GM23338 (cell line): ENCODE data around the gene CNIH1. TPM values are rescaled to one million over a fixed set of nuclear protein-coding genes. Genes with fewer than 3 reads are reported as not detected.

Source experiments
- ATAC-seq: fragments of 200-7000 bp; cut with Tn5 transposase; 3 replicates; pipeline ENCODE4 v1.9.1; 2020
- DNase-seq: peaks from one replicate; pipeline ENCODE4 v3.0.0-alpha.2; 2015; ENCODE audit warnings: low spot score
- H2AFZ ChIP-seq: fragments of 200-600 bp; sonication (generic); 2 replicates; pipeline ENCODE4 v1.8.0; 2016; ENCODE audit warnings: antibody characterized with exemption, mild to moderate bottlenecking, moderate library complexity
- H3F3A ChIP-seq: fragments of 200-600 bp; sonication (generic); replicated peaks from 2 replicates; pipeline ENCODE4 v1.8.0; 2017; ENCODE audit warnings: antibody characterized with exemption, mixed run types, low read depth
- H3K27ac ChIP-seq: fragments of 200-600 bp; sonication (generic); 2 replicates; pipeline ENCODE4 v1.6.1; 2016; ENCODE audit warnings: low read depth
- H3K27me3 ChIP-seq: fragments of 200-600 bp; sonication (generic); 2 replicates; pipeline ENCODE4 v1.8.0; 2016; ENCODE audit warnings: mild to moderate bottlenecking, mixed run types, moderate library complexity; ENCODE audit not compliant: insufficient read depth
- H3K36me3 ChIP-seq: fragments of 200-600 bp; sonication (generic); 2 replicates; pipeline ENCODE4 v1.8.0; 2016; ENCODE audit warnings: mild to moderate bottlenecking; ENCODE audit not compliant: insufficient read depth
- H3K4me1 ChIP-seq: fragments of 200-600 bp; sonication (generic); 2 replicates; pipeline ENCODE4 v1.8.0; 2016; ENCODE audit warnings: mild to moderate bottlenecking, moderate library complexity; ENCODE audit not compliant: insufficient read depth
- H3K4me2 ChIP-seq: fragments of 200-600 bp; sonication (generic); 2 replicates; pipeline ENCODE4 v1.7.1; 2017; ENCODE audit warnings: mixed run types
- H3K4me3 ChIP-seq: fragments of 200-600 bp; sonication (generic); 2 replicates; pipeline ENCODE4 v1.6.1; 2016; ENCODE audit warnings: mixed run types
- H3K79me2 ChIP-seq: fragments of 200-600 bp; sonication (generic); replicated peaks from 2 replicates; pipeline ENCODE4 v1.8.0; 2017; ENCODE audit warnings: mild to moderate bottlenecking; ENCODE audit not compliant: insufficient read depth
- H3K9me2 ChIP-seq: fragments of 200-600 bp; sonication (generic); 2 replicates; pipeline ENCODE4 v1.8.0; 2017; ENCODE audit not compliant: insufficient read depth
- H4K20me1 ChIP-seq: fragments of 200-600 bp; sonication (generic); replicated peaks from 2 replicates; pipeline ENCODE4 v1.8.0; 2017; ENCODE audit warnings: mild to moderate bottlenecking; ENCODE audit not compliant: insufficient read depth
- H3K27ac Mint-ChIP-seq: 2 replicates; pipeline ENCODE4 v1.8.0; 2020; ENCODE audit warnings: inconsistent platforms, mild to moderate bottlenecking, moderate library complexity, mixed read lengths
- H3K27me3 Mint-ChIP-seq: 3 replicates; pipeline ENCODE4 v1.8.0; 2022; ENCODE audit warnings: low read depth, mild to moderate bottlenecking, moderate library complexity, mixed read lengths, inconsistent platforms; ENCODE audit not compliant: insufficient read depth, poor library complexity
- H3K36me3 Mint-ChIP-seq: 3 replicates; pipeline ENCODE4 v1.8.0; 2021; ENCODE audit warnings: low read depth, mild to moderate bottlenecking, inconsistent platforms, moderate library complexity, mixed read lengths
- H3K4me1 Mint-ChIP-seq: 3 replicates; pipeline ENCODE4 v1.8.0; 2020; ENCODE audit warnings: mild to moderate bottlenecking, inconsistent platforms, mixed read lengths
- H3K4me3 Mint-ChIP-seq: 3 replicates; pipeline ENCODE4 v1.8.0; 2021; ENCODE audit warnings: moderate library complexity, mild to moderate bottlenecking, inconsistent platforms, mixed read lengths
- H3K9me3 Mint-ChIP-seq: 3 replicates; pipeline ENCODE4 v1.8.0; 2020; ENCODE audit warnings: moderate library complexity, mild to moderate bottlenecking, inconsistent platforms, mixed read lengths
- CREB1 ChIP-seq: fragments of 250-450 bp; sonication (Bioruptor Pico); IDR thresholded peaks from 2 replicates; pipeline ENCODE4 v1.5.0; 2020; ENCODE audit warnings: low read depth, mild to moderate bottlenecking, moderate library complexity
- CTCF ChIP-seq, 2 experiments: fragments of 200-600 bp in 1 of 2; sonication (generic) in 1 of 2; conservative IDR thresholded peaks; 2 replicates each; pipeline versions ENCODE4 v1.5.1 to v1.6.1; 2016 to 2017; ENCODE audit warnings: antibody characterized with exemption in 2 of 2, low read depth in 2 of 2, mild to moderate bottlenecking in 2 of 2, moderate library complexity in 1 of 2
- EZH2 ChIP-seq: fragments of 200-600 bp; sonication (generic); IDR thresholded peaks from one replicate; pipeline ENCODE4 v1.8.0; 2017; ENCODE audit warnings: antibody characterized with exemption, mild to moderate bottlenecking, low read depth; ENCODE audit not compliant: unreplicated experiment
- EZH2phosphoT487 ChIP-seq: fragments of 200-600 bp; sonication (generic); IDR thresholded peaks from one replicate; pipeline ENCODE4 v1.8.1; 2018; ENCODE audit warnings: antibody characterized with exemption; ENCODE audit not compliant: unreplicated experiment
- JUNB ChIP-seq: IDR thresholded peaks from one replicate; pipeline ENCODE4 v1.6.1; 2016; ENCODE audit warnings: antibody characterized with exemption; ENCODE audit not compliant: unreplicated experiment
- NANOG ChIP-seq: IDR thresholded peaks from 2 replicates; pipeline ENCODE4 v1.6.1; 2016; ENCODE audit warnings: antibody characterized with exemption, borderline replicate concordance
- POLR2AphosphoS5 ChIP-seq: IDR thresholded peaks from 2 replicates; pipeline ENCODE4 v1.6.1; 2016; ENCODE audit warnings: antibody characterized with exemption, low read depth
- STAT1 ChIP-seq: IDR thresholded peaks from one replicate; pipeline ENCODE4 v1.6.1; 2016; ENCODE audit warnings: antibody characterized with exemption; ENCODE audit not compliant: unreplicated experiment
- ZNF114 ChIP-seq: fragments of 250-450 bp; sonication (Bioruptor Pico); IDR thresholded peaks from 2 replicates; pipeline ENCODE4 v1.5.0; 2020; ENCODE audit warnings: mild to moderate bottlenecking, moderate library complexity
- ZNF331 ChIP-seq: fragments of 250-450 bp; sonication (Bioruptor Pico); IDR thresholded peaks from 2 replicates; pipeline ENCODE4 v1.5.0; 2020; ENCODE audit warnings: low read depth, mild to moderate bottlenecking, moderate library complexity
- polyA plus RNA-seq: library from polyadenylated mRNA; unstranded; fragments of >200 nt; fragmentation: Nextera tagmentation; extraction: Ambion mirVana; gene quantifications from 2 replicates; pipeline ENCODE4 v1.2.1, GENCODE V29; 2016
- total RNA-seq: library from RNA; depleted of rRNA; stranded (reverse); fragments of >200 nt; shearing (Covaris generic); gene quantifications from 2 replicates; pipeline ENCODE4 v1.2.3, GENCODE V29; 2014
- TF ChIP-seq, protein P1 (sequence below): IDR thresholded peaks from 2 replicates; pipeline ENCODE4 v1.6.1; 2016; ENCODE audit warnings: antibody characterized with exemption

The CNIH1 gene
- total and polyA plus RNA-seq, 2 experiments from 2014 or later, result 135 to 172 TPM

DNA sequence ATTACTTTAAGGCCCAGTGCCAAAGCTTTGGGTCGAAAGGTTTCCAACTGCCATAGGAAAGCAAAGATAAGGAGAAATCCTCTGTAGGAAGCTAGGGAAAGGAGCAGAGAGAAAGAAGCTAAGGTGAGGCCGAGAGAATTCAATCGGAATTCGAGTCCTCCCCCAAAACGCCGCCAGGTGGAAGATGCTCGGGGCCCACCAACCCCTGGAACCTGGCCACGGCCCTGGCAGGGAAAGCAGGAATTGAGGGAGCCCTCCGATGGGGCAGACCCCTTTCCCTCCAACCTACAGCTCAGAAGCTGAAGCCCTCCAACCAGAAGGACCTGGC, 47.1 kb upstream of the CNIH1 start:
- Mint-ChIP-seq H3K9me3 (no peaks in the 10 kb centered on the region; the same call in 2 of the 3 replicates), H3K4me1 (peaks cover 38% of the 10 kb centered on the region), H3K4me3 (peak overlapping the region; percentile 81), H3K27me3 (peaks cover 18% of the 10 kb centered on the region), H3K27ac (peak overlapping the region; percentile 95), H3K36me3 (peaks cover 8% of the 10 kb centered on the region; the same call in 2 of the 3 replicates)
- Histone ChIP-seq H3F3A (0 out of 2 replicates have a peak, but pooled peaks cover 5% of the 10 kb centered on the region), H3K4me3 (peak overlapping the region; percentile 61), H3K4me1 (peaks cover 24% of the 10 kb centered on the region), H2AFZ (peak overlapping the region; percentile 1; the same call in 1 of the 2 replicates), H3K9me2 (no peaks in the 10 kb centered on the region), H3K36me3 (no peaks in the 10 kb centered on the region), H3K79me2 (peaks cover 50% of the 10 kb centered on the region), H3K27me3 (no peaks in the 10 kb centered on the region), H3K27ac (peak overlapping the region; percentile 99), H4K20me1 (0 out of 2 replicates have a peak, but pooled peaks cover 5% of the 10 kb centered on the region), H3K4me2 (peak overlapping the region; percentile 80)
- DNase-seq (peak; percentile 84), ATAC-seq (peak; percentile 73)
- peak in 1 of 2 experiments; percentile 33; a peak in 2 of 4 replicates for TF ChIP-seq CTCF (conservative IDR thresholded peaks at IDR 0.05; ENCODE audit: low read depth in 2 of 2)
- TF ChIP-seq JUNB, result no peak

GRCh38 chr14:54487771-54488170, 46.6 kb upstream of the CNIH1 start:
- TF ChIP-seq ZNF114 (no peak), POLR2AphosphoS5 (peak; percentile 29; the same call in 1 of the 2 replicates)
- H3K27ac ChIP-seq, result peak overlapping the region; percentile 99

DNA sequence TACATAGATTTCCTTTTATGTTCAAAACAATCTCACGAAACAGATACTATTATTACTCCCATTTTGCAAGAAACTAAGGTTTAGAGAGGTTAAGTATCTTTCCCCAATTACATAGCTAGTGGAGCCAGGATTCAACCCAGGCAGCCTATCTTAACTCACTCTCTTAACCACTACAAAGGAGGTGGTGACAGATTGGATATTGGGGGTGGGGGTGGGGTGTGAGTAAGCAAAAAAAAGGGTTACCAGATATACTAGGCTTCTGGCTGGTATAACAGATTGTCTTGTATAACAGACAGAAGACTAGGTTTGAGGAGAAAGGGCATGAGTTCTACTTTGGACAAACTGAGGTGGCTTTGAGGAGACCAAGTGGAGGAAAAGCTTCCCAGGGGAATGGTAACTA, 45.5 kb upstream of the CNIH1 start:
- H3K79me2 ChIP-seq, result peaks cover 64% of the 10 kb centered on the region
- H3K36me3 Mint-ChIP-seq, result peaks cover 13% of the 10 kb centered on the region
- TF ChIP-seq ZNF331 (CRISPR knock-in tag) (no peak), EZH2phosphoT487 (no peak), ZNF114 (no peak), NANOG (no peak), CREB1 (CRISPR knock-in tag) (no peak), JUNB (no peak), EZH2 (no peak), POLR2AphosphoS5 (no peak), STAT1 (no peak)
- TF ChIP-seq, protein P1, sequence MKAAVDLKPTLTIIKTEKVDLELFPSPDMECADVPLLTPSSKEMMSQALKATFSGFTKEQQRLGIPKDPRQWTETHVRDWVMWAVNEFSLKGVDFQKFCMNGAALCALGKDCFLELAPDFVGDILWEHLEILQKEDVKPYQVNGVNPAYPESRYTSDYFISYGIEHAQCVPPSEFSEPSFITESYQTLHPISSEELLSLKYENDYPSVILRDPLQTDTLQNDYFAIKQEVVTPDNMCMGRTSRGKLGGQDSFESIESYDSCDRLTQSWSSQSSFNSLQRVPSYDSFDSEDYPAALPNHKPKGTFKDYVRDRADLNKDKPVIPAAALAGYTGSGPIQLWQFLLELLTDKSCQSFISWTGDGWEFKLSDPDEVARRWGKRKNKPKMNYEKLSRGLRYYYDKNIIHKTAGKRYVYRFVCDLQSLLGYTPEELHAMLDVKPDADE, result no peak

More at GRCh38 chr14:54487771-54488170, 46.6 kb upstream of the CNIH1 start:
- Histone ChIP-seq H3K79me2 (peaks cover 55% of the 10 kb centered on the region), H3K4me3 (peak overlapping the region; percentile 61), H3K4me2 (peak overlapping the region; percentile 80), H3K9me2 (no peaks in the 10 kb centered on the region), H3F3A (0 out of 2 replicates have a peak, but pooled peaks cover 5% of the 10 kb centered on the region), H3K27me3 (no peaks in the 10 kb centered on the region), H4K20me1 (peaks cover 9% of the 10 kb centered on the region), H3K4me1 (peaks cover 24% of the 10 kb centered on the region), H2AFZ (no peak overlapping the region), H3K36me3 (peaks cover 3% of the 10 kb centered on the region; the same call in 1 of the 2 replicates)
- DNase-seq, result peak; percentile 44
- peaks cover 34% of the 10 kb centered on the region for H3K4me1 Mint-ChIP-seq
- H3K4me3 Mint-ChIP-seq, result peak overlapping the region; percentile 81
- H3K27ac Mint-ChIP-seq, result peak overlapping the region; percentile 95
- H3K9me3 Mint-ChIP-seq, result no peaks in the 10 kb centered on the region; the same call in 2 of the 3 replicates
- ATAC-seq, result peak; percentile 23
- peaks cover 12% of the 10 kb centered on the region for H3K36me3 Mint-ChIP-seq
- peaks cover 18% of the 10 kb centered on the region for H3K27me3 Mint-ChIP-seq

More for the DNA sequence above, 45.5 kb upstream of the CNIH1 start:
- Histone ChIP-seq H3K36me3 (peaks cover 3% of the 10 kb centered on the region; the same call in 1 of the 2 replicates), H3K27ac (no peak overlapping the region), H3K4me3 (no peak overlapping the region), H4K20me1 (peaks cover 11% of the 10 kb centered on the region), H3K27me3 (no peaks in the 10 kb centered on the region), H3F3A (0 out of 2 replicates have a peak, but pooled peaks cover 5% of the 10 kb centered on the region), H3K4me1 (peaks cover 24% of the 10 kb centered on the region), H3K9me2 (no peaks in the 10 kb centered on the region), H2AFZ (no peak overlapping the region), H3K4me2 (peak overlapping the region; percentile 46; the same call in 1 of the 2 replicates)
- ATAC-seq (no peak), DNase-seq (no peak)
- Mint-ChIP-seq H3K27me3 (peaks cover 18% of the 10 kb centered on the region), H3K27ac (peak overlapping the region; percentile 71), H3K4me1 (peaks cover 33% of the 10 kb centered on the region), H3K4me3 (peak overlapping the region; percentile 81), H3K9me3 (no peaks in the 10 kb centered on the region; the same call in 2 of the 3 replicates)
